Rectal smooth muscle tissue (tissue), 1 donor: ENCODE data around the gene TMEM62.
"Not testable (repeated sequence)": the region's sequence is repeated elsewhere in the genome, so short reads cannot be mapped to it uniquely, and the experiment has no call there.

Experiments
- H3K27ac ChIP-seq: one replicate; pipeline ENCODE4 v1.7.0; 2013; ENCODE audit warnings: low read depth, low read length, inconsistent platforms
- H3K27me3 ChIP-seq: one replicate; pipeline ENCODE4 v1.7.0; 2013; ENCODE audit warnings: low read length; ENCODE audit not compliant: control insufficient read depth, insufficient read depth
- H3K36me3 ChIP-seq: one replicate; pipeline ENCODE4 v1.7.0; 2013; ENCODE audit warnings: low read length; ENCODE audit not compliant: control insufficient read depth, insufficient read depth
- H3K4me1 ChIP-seq: one replicate; pipeline ENCODE4 v1.7.0; 2013; ENCODE audit warnings: low read length; ENCODE audit not compliant: control insufficient read depth, insufficient read depth
- H3K4me3 ChIP-seq: one replicate; pipeline ENCODE4 v1.7.0; 2013; ENCODE audit warnings: low read length
- H3K9ac ChIP-seq: one replicate; pipeline ENCODE4 v1.7.0; 2013; ENCODE audit warnings: low read length

TMEM62 gene

DNA sequence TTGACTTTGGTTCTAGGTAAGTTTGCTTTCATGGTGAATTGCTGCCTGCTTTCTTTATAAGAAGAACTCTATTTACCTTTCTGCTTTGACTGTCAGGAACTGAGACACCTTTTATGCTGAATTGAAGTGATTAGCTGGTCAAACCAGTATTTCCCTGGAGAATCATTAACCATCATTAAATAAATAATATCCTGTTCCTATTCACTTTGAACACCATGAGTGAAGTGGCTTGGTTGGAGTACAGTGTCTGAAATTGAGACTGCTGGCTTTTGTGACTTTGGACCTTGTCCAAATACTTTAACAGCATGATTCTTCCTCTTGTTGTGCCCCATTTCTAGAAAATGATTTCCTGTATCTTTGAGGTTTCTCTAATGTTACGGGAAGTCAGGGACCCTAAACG lies 5.6 kb upstream of the TMEM62 start:
- Histone ChIP-seq H3K4me3 (no peak overlapping the region), H3K36me3 (no peaks in the 10 kb centered on the region), H3K27ac (no peak overlapping the region), H3K27me3 (no peaks in the 10 kb centered on the region), H3K9ac (no peak overlapping the region), H3K4me1 (peaks cover 5% of the 10 kb centered on the region)

DNA sequence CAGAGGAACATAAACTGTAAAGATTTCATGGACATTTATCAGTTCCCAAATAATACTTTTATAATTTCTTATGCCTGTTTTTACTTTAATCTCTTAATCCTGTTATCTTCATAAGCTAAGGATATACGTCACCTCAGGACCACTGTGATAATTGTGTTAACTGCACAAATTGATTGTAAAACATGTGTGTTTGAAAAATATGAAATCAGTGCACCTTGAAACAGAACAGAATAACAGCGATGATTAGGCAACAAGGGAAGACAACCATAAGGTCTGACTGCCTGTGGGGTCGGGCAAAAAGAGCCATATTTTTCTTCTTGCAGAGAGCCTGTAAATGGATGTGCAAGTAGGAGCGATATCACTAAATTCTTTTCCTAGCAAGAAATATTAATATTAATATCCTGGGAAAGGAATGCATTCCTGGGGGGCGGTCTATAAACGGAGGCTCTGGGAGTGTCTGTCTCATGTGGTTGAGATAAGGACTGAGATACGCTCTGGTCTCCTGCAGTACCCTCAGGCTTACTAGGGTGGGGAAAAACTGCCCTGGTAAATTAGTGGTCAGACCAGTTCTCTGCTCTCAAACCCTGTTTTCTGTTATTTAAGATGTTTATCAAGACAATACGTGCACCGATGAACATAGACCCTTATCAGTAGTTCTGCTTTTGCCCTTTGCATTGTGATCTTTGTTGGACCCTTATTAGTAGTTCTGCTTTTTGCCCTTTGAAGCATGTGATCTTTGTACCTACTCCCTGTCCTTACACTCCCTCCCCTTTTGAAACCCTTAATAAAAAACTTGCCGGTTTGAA lies 5.0 kb upstream of the TMEM62 start:
- H3K4me1 ChIP-seq, H3K27me3 ChIP-seq, H3K36me3 ChIP-seq, H3K9ac ChIP-seq, H3K27ac ChIP-seq, H3K4me3 ChIP-seq: not testable (repeated sequence)

DNA sequence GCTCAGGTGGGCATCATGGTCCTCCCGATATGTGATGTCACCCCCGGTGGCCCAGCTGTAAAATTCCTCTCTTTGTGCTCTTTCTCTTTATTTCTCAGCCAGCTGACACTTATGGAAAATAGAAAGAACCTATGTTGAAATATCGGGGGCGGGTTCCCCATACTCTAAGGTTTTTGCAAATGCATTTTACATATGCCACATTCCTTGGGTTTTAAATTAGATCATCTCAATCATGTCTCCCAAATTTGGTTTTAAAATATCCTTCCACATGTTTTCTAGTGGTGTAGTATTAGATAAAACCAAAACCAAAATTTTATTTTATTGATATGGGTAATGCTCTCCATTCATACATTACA lies 4.4 kb upstream of the TMEM62 start:
- H3K27me3 ChIP-seq: no peaks in the 10 kb centered on the region
- no peak overlapping the region for H3K4me3 ChIP-seq
- no peak overlapping the region for H3K27ac ChIP-seq
- peaks cover 5% of the 10 kb centered on the region for H3K4me1 ChIP-seq
- no peak overlapping the region for H3K9ac ChIP-seq
- H3K36me3 ChIP-seq: no peaks in the 10 kb centered on the region

DNA sequence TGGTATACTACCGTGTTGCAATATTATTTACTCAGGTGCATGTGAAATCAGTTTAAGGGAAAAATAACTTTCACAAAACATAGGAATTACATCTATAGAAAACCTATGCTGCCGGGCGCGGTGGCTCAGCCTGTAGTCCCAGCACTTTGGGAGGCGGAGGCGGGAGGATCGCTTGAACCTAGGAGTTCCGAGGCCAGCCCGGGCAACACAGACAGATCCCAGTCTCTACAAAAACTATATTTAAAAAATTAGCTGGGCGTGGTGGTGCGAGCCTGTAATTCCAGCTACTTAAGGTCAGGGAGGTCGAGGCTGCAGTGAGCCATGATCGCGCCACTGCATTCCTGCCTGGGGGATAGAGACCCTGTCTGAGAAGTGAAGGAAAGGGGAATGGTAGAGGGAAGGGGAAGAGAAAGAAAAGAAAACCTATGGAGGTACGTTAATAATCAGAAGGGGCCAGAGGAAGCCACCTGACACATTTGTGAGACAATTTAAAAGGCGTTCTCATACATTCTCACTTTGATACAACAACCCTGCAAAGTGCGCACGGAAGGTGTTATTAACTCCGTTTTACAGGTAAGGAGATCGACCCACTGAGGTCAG lies 456 bp upstream of the TMEM62 start:
- Histone ChIP-seq H3K27me3 (no peaks in the 10 kb centered on the region), H3K27ac (peak overlapping the region; percentile 81), H3K4me1 (peaks cover 5% of the 10 kb centered on the region), H3K4me3 (peak overlapping the region; percentile 81), H3K36me3 (peaks cover 8% of the 10 kb centered on the region), H3K9ac (peak overlapping the region; percentile 49)

DNA sequence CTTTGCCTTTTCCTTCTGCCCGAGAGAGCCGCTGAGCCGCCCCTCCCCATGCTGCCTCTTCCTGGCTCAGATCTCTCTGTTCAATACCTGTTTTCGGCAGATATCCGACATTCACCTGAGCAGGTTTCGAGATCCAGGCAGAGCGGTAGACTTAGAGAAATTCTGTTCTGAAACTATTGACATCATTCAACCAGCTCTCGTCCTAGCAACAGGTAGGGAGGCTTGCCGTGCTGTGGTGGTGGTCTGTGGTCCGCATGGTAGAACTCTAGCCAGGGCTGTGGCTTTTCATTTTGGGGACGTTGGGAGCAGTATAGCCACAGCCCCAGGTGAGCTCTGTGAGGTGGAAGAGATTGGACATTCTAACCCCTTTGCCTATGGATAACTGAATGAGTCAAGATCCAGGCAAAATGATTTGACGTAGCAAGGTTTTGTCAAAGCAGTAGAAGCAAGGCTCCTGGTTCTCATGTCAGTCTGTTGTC lies 810 bp downstream of the TMEM62 start:
- Histone ChIP-seq H3K4me3 (peak overlapping the region; percentile 81), H3K27ac (peak overlapping the region; percentile 81), H3K9ac (peak overlapping the region; percentile 49), H3K4me1 (peaks cover 5% of the 10 kb centered on the region), H3K27me3 (no peaks in the 10 kb centered on the region), H3K36me3 (peaks cover 15% of the 10 kb centered on the region)

DNA sequence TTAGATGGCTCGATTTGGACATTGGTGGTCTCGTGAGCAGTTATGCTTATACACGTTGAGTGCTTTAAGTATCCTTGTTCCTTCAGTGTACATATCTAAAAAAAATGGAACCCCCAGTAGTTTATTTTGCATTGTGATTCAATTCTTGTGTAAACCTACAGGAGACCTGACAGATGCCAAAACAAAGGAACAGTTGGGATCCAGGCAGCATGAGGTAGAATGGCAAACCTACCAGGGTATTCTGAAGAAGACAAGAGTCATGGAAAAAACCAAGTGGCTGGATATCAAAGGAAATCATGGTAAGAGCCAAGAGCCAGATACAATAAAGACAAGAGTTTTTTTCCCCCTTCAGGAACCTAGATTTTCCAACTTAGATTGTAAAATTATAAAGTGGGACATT lies 2.0 kb downstream of the TMEM62 start:
- H3K4me1 ChIP-seq: peaks cover 5% of the 10 kb centered on the region
- H3K27me3 ChIP-seq: no peaks in the 10 kb centered on the region
- no peak overlapping the region for H3K27ac ChIP-seq
- H3K9ac ChIP-seq: no peak overlapping the region
- H3K36me3 ChIP-seq: peaks cover 23% of the 10 kb centered on the region
- no peak overlapping the region for H3K4me3 ChIP-seq

DNA sequence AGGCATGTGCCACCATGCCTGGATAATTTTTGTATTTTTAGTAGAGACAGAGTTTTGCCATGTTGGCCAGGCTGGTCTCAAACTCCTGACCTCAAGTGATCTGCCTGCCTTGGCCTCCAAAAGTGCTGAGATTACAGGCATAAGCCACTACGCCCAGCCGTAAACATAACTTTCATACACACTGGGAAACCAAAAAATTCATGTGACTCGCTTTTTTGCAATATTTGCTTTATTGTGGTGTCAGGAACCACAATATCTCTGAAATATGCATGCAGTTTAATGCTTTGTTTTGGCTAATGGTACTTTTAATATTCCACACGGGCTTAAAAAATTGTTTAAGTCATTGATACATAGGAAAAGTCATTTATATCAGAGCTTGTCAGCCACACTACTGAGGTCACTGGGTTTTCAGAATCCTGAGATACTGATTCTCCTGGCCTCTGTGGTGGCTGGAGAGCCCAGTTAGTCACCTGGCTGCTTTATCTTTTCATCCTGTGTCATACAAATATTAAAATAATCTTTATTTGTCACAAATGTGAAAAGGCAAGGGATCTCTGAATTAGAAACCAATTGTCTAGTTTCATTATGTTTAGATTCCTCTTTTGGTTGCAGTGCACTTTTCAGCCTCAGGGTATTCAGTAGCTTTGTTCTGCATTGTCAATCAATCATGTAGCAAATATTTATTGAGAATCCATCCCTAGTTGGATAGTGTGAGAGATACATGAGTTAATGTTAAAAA lies 10.0 kb downstream of the TMEM62 start:
- H3K9ac ChIP-seq: no peak overlapping the region
- H3K4me1 ChIP-seq: no peaks in the 10 kb centered on the region
- H3K27ac ChIP-seq: no peak overlapping the region
- H3K27me3 ChIP-seq: no peaks in the 10 kb centered on the region
- peaks cover 24% of the 10 kb centered on the region for H3K36me3 ChIP-seq
- no peak overlapping the region for H3K4me3 ChIP-seq

DNA sequence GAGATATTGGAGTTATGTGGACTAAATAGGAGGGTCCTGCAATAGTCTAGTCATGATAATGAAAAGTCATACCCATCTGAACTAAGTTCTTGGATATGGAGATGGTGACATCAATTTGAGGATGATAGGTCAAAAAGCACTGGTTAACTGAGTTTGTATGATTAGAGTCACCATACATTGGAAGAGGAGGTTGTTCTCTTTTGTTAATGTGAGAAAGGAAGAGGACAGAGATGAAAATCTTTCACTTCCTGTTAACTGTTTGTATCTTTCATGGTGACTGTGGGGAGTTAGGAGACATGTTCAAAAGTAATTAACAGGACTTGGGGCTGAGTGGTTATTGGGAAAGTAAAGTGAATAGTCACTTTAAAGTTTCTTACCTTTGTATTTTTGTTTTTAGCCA lies 11.1 kb downstream of the TMEM62 start:
- Histone ChIP-seq H3K36me3 (peaks cover 16% of the 10 kb centered on the region), H3K4me3 (no peak overlapping the region), H3K4me1 (no peaks in the 10 kb centered on the region), H3K27ac (no peak overlapping the region), H3K9ac (no peak overlapping the region), H3K27me3 (no peaks in the 10 kb centered on the region)

DNA sequence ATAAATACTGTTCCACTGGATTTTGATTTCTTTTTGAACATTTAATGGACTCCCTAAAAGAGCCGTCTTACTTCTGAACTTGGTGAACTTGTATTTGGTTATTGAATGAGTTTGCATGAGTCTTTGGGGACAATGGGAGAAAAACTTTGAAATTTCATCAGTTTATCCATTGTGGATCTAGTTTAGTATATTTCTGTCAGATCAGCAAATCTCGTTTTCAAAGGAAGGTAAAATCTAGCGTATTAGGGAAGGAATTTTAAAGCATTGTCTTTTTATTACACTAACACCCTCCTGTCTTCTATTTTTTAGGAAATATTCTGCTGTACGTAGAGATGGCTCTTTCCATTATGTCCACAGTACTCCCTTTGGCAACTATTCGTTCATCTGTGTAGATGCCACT lies 12.8 kb downstream of the TMEM62 start:
- H3K27ac ChIP-seq: no peak overlapping the region
- H3K27me3 ChIP-seq: no peaks in the 10 kb centered on the region

DNA sequence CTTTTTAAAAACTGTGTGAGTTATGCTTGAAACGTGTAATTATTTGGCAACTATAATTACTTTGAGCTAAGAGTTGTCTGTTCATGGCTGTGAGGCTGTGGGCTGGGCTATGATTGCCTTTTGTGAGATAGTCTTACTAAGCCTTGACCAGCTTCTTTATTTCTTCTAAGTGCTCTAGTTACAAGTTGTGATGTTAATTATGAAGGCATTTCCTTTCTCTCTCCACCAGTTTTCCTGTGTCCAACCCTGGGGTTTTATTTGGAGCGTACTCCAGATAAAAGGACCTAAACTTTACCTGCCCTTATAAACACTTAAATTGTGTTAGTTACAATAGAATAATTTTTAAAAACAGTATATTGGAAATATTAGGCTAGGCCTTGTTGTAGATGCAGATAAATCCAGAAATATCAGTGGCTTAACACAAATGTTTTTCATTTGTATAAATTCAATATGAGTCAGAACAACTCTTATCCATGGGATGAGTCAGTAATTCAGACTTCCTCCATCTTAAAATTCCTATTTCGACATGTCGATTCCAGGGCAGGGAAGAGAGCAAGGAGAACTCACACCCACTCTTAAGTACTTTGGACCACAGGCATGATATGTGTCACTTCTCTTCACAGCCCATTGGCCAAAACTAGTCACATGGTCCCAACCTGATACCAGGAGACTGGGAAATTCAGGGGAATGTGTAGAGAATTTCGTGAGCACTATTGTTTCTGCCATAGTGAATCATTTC lies 17.0 kb downstream of the TMEM62 start:
- Histone ChIP-seq H3K36me3 (peaks cover 7% of the 10 kb centered on the region), H3K27ac (no peak overlapping the region), H3K27me3 (no peaks in the 10 kb centered on the region), H3K4me1 (no peaks in the 10 kb centered on the region), H3K9ac (no peak overlapping the region), H3K4me3 (no peak overlapping the region)

More for the DNA sequence above, 12.8 kb downstream of the TMEM62 start:
- H3K9ac ChIP-seq: no peak overlapping the region
- H3K4me3 ChIP-seq: no peak overlapping the region
- peaks cover 5% of the 10 kb centered on the region for H3K36me3 ChIP-seq
- no peaks in the 10 kb centered on the region for H3K4me1 ChIP-seq

DNA sequence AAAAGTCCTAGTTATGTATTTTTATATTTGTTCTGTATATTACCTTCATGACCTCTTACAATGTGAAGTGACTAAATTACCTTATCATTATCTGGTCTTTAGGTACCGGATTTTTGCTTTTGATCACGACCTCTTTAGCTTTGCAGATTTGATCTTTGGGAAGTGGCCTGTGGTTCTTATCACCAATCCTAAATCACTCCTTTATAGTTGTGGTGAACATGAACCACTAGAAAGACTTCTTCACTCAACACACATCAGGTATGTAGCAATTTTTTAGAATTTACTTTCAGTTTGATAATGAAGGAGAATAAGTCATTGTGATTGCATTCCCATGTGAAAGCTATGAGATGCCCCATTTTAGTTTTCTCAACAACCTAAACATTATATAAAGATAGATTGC lies 18.3 kb downstream of the TMEM62 start:
- no peaks in the 10 kb centered on the region for H3K4me1 ChIP-seq
- H3K9ac ChIP-seq: no peak overlapping the region
- no peak overlapping the region for H3K4me3 ChIP-seq
- H3K27me3 ChIP-seq: no peaks in the 10 kb centered on the region
- H3K36me3 ChIP-seq: peaks cover 9% of the 10 kb centered on the region
- H3K27ac ChIP-seq: no peak overlapping the region

DNA sequence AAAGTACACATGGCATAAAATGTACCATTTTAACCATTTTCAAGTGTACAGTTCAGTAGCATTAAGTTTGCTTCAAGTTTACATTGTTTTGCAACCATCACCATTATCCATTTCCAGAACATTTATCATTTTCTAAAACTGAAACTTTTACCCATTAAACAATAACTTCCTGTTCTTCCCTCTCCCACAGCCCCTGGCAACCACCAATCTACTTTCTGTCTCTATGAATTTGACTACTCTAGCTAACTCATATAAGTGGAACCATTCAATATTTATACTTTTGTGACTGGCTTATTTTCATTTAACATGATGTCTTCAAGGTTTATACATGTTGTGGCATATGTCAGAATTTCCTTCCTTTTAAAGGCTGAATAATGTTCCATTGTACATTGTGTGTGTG lies 19.9 kb downstream of the TMEM62 start:
- peaks cover 9% of the 10 kb centered on the region for H3K36me3 ChIP-seq
- H3K27ac ChIP-seq: no peak overlapping the region
- H3K4me1 ChIP-seq: no peaks in the 10 kb centered on the region
- H3K9ac ChIP-seq: no peak overlapping the region
- no peak overlapping the region for H3K4me3 ChIP-seq
- no peaks in the 10 kb centered on the region for H3K27me3 ChIP-seq
